Measurements from ENCODE around the gene PDXP.
A peak's percentile ranks its signal among the peaks of the same experiment; 100 is the strongest.

PDXP gene

DNA sequence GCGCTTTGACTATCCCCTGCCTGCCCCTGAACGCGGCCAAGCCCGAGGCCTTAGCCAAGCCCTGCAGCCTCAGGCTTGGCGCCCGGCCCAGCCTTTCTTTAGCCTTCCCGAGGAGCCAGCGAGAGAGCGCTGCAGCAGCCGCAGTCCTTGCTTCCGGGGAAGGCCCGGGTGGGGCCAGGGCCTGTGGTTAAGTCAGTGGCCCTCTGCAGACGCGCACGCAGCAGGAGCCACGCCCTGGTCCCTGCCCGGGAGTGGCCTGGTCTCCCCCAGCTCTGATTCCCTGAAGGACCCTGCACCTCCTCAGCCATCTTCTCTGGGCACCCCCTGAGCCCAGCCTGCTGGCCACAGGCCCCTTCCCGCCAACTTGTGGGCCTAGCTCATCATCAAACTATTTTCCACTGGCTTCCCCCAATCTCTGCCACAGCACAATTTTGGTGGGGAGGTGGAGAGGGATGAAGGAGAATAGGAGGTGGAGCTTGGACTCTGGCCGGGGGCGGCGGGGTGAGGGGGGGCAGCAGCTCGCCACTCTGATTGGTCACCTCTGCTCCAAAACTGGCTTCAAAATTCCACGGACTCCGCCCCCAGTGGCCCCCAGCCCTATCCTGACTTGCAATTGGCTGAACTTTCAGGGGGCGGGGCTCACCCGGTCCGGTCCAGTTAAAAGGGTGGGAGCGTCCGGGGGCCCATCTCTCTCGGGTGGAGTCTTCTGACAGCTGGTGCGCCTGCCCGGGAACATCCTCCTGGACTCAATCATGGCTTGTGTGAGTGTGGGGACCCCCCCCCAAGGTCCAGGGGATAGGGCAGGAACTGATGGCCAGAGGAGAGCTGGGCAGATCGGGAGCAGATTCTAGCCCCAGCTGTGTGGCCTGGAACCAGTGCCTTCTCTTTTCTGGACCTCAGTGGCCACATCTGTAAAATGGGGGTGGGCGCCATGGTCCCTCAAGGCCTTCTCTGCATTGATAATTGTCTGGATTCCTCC, 16.7 kb downstream of the PDXP start, which contains the start of gene LGALS1:
TSS of gene LGALS1 (plus strand) at position 686 of the 979 bp plus-strand sequence. CDS start at position 753, 67 bp downstream.
- peaks cover 31 to 40% of the 10 kb centered on the region in 2 donors for H3K4me1 Mint-ChIP-seq (ENCODE audit: low read depth in 2 of 2)

DNA sequence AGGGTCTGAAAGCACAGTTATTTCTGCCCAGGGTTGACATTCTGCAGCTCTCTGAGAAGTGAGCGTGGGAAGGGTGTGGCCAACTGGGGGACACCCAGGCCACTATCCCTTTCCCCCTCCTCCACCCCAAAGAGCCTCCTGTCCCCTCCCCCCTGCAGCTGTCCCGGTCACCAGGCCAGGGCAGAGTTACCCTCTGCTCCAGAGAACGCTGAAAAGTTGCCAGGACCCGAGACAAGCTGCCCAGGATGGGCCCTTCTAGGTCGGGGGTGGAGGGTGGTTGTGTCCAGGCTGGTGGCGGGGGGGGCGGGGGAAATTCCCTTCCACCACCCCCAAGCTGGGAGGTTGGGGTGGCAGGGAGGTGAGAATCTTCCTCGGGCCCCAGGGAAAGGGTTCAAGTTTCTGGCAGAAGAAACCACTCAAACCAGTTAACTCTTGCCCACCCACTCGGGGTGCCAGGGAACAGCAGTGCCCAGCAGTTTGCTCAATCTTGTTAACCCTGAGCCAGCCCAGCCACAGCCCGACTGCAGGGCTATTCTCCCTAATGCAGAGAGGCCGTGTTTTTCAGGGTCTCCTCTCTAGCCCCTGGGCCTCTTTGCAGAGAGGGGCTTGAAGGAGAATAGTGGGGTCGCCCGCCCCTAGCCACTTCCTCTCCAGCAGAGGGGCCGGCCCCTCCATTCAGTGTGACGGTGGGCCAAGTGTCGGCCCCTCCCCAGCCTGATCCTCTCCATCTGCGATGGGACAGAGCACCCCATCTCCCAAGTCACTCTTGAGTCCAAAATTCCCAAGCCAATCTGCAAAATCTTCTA, 17.6 kb downstream of the PDXP start:
- Mint-ChIP-seq H3K27me3 (no peaks in the 10 kb centered on the region), H3K27ac (peak overlapping the region; percentile 98), H3K4me1 (ENCODE audit: low read depth in 2 of 2) (peaks cover 32 to 38% of the 10 kb centered on the region in 2 donors), H3K36me3 (ENCODE audit: insufficient read depth) (peaks cover 36% of the 10 kb centered on the region), H3K9me3 (no peaks in the 10 kb centered on the region), H3K4me3 (peak overlapping the region; percentile 85 to 91)
- no peak for DNase-seq
- ATAC-seq (replicated peaks): no peak

More for the DNA sequence above, 16.7 kb downstream of the PDXP start, which contains the start of gene LGALS1:
- Mint-ChIP-seq H3K27me3 (no peaks in the 10 kb centered on the region), H3K9me3 (no peaks in the 10 kb centered on the region), H3K4me3 (peak within 1 kb of the TSS; percentile 85 to 91), H3K27ac (peak within 1 kb of the TSS; percentile 98), H3K36me3 (ENCODE audit: insufficient read depth) (peaks cover 36% of the 10 kb centered on the region)
- ATAC-seq (replicated peaks) (peak; percentile 38), DNase-seq (peak; percentile 43 to 46 (median 45))

DNA sequence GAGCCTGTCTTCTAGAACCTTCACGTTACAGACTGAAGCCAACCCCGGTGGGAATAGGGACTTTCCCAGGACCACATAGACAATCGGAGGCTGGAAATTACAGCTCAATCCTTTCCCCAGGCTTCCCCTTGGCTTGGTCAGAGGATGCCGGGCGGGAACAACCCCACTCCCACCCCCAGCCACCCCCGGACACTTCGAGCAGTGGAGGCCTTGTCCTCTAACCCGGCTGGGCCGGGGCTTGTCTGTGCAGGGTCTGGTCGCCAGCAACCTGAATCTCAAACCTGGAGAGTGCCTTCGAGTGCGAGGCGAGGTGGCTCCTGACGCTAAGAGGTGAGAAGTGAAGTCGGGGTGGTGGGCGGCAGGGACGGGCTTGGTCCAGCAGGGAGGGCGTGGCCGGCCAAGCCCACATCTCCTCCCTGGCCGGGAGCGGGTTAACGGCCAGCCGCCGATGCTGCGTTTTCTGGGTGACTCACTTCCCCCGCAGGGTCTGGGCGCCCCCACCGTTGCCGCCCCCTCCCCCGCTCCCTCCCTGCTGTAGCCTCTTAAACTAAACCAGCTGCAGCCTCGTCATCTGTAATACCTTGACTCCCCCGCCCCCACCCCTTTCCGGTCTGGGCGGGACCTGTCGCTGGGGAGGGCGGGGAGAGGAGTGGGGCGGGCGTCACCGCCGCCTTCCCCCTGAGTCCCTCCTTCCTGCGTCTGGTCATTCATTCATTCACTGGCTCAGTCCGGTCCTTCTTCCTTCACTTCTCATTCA, 18.4 kb downstream of the PDXP start:
- peaks cover 37% of the 10 kb centered on the region for H3K36me3 Mint-ChIP-seq (ENCODE audit: insufficient read depth)
- H3K4me1 Mint-ChIP-seq (ENCODE audit: low read depth in 2 of 2): peaks cover 38 to 44% of the 10 kb centered on the region in 2 donors
- H3K27me3 Mint-ChIP-seq: no peaks in the 10 kb centered on the region
- H3K27ac Mint-ChIP-seq: peak overlapping the region; percentile 98
- peak; percentile 88 to 93 (median 92) for DNase-seq
- H3K9me3 Mint-ChIP-seq: no peaks in the 10 kb centered on the region
- ATAC-seq (replicated peaks): peak; percentile 84
- peak overlapping the region; percentile 85 to 91 for H3K4me3 Mint-ChIP-seq

DNA sequence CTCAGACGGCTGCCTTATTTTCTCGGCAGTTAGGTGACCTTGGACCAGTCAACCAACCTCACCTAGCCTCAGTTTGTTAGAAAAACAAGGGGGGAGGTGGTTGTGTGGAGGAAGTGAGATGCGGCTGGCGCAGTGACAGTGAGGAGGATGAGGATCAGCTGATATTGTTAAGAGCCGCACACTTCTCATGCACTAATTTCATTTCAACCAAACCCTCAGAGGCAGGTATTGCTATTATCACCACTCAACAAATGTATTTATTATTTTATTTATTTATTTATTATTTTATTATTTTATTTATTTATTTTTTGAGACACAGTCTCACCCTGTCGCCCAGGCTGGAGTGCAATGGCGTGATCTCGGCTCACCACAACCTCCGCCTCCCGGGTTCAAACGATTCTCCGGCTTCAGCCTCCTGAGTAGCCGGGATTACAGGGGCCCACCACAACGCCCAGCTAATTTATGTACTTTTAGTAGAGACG, 19.0 kb downstream of the PDXP start:
- Mint-ChIP-seq H3K27me3 (no peaks in the 10 kb centered on the region), H3K4me3 (peak overlapping the region; percentile 85 to 91), H3K4me1 (ENCODE audit: low read depth in 2 of 2) (peaks cover 32 to 39% of the 10 kb centered on the region in 2 donors), H3K27ac (peak overlapping the region; percentile 98), H3K9me3 (no peaks in the 10 kb centered on the region), H3K36me3 (ENCODE audit: insufficient read depth) (peaks cover 37% of the 10 kb centered on the region)
- DNase-seq (no peak), ATAC-seq (replicated peaks) (peak; percentile 62)

DNA sequence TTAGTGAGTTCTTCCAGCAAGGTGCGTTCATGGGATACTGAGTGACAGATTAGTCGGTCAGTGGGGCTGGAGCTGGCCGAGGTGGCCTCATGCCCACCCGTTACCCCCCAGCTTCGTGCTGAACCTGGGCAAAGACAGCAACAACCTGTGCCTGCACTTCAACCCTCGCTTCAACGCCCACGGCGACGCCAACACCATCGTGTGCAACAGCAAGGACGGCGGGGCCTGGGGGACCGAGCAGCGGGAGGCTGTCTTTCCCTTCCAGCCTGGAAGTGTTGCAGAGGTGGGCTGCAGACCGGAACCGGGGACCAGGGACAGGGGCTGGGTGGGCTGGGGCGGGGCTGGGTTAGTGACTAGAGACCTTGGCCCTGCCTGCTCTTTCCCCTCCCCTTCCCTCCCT, 19.8 kb downstream of the PDXP start:
- H3K4me3 Mint-ChIP-seq: peak overlapping the region in 1 of 2 donors; percentile 85
- no peak for ATAC-seq (replicated peaks)

DNA sequence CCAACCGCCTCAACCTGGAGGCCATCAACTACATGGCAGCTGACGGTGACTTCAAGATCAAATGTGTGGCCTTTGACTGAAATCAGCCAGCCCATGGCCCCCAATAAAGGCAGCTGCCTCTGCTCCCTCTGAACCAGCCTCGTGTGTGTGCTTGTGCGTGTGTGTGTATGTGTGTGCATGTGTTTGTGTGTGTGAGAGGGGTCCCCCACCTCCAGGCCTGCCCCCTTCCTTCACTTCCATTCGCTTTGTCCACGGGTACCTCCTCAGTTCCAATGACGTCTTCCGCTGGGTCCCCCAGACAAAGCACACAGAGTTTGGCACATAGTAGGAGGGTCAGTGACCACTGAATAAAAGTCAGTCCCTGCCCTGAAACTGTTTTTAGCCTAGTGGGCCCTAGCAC, 21.1 kb downstream of the PDXP start:
- H3K27me3 Mint-ChIP-seq: no peaks in the 10 kb centered on the region
- DNase-seq (no peak), ATAC-seq (replicated peaks) (no peak)
- peak overlapping the region in 1 of 2 donors; percentile 35 for H3K27ac Mint-ChIP-seq
- peaks cover 22 to 29% of the 10 kb centered on the region in 2 donors for H3K4me1 Mint-ChIP-seq (ENCODE audit: low read depth in 2 of 2)
- H3K36me3 Mint-ChIP-seq (ENCODE audit: insufficient read depth): peaks cover 31% of the 10 kb centered on the region
- H3K9me3 Mint-ChIP-seq: no peaks in the 10 kb centered on the region
- H3K4me3 Mint-ChIP-seq: peak overlapping the region in 1 of 2 donors; percentile 17

More for the DNA sequence above, 19.8 kb downstream of the PDXP start:
- Mint-ChIP-seq H3K9me3 (no peaks in the 10 kb centered on the region), H3K27me3 (no peaks in the 10 kb centered on the region), H3K27ac (peak overlapping the region in 1 of 2 donors; percentile 98), H3K4me1 (ENCODE audit: low read depth in 2 of 2) (peaks cover 30 to 37% of the 10 kb centered on the region in 2 donors), H3K36me3 (ENCODE audit: insufficient read depth) (peaks cover 37% of the 10 kb centered on the region)
- no peak for DNase-seq

DNA sequence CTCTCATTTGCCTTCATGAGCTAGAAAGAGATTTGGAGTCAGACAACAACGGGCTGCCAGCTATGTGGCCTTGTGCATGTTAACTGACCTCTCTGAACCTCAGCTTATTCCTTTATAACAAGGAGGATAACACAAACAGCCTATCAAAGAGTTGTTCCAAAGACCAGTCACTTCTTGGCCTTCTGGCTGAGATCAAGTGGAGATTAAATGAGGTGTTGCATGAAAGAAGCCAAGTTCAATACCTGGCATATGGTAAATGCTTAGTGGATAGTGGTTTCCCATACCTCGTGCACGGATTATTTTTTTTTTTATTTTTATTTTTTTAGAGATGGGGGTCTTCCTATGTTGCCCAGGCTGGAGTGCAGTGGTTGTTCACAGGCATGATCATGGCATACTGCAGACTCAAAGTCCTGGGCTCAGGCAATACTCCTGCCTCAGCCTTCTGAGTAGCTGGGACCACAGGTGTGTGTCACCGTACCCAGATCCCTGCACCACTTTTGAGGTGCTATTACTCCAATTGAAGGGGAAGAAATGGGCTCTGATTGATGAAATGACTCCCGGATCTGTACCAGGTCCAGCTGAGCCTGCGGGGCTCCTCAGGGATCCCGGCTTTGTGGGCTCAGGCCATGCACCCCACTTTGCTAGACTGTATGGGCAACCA, 21.8 kb downstream of the PDXP start:
- no peak for ATAC-seq (replicated peaks)
- Mint-ChIP-seq H3K27me3 (no peaks in the 10 kb centered on the region), H3K4me3 (no peak overlapping the region), H3K4me1 (ENCODE audit: low read depth in 2 of 2) (peaks cover 18 to 29% of the 10 kb centered on the region in 2 donors), H3K36me3 (ENCODE audit: insufficient read depth) (peaks cover 29% of the 10 kb centered on the region), H3K9me3 (no peaks in the 10 kb centered on the region), H3K27ac (no peak overlapping the region)
- no peak for DNase-seq

DNA sequence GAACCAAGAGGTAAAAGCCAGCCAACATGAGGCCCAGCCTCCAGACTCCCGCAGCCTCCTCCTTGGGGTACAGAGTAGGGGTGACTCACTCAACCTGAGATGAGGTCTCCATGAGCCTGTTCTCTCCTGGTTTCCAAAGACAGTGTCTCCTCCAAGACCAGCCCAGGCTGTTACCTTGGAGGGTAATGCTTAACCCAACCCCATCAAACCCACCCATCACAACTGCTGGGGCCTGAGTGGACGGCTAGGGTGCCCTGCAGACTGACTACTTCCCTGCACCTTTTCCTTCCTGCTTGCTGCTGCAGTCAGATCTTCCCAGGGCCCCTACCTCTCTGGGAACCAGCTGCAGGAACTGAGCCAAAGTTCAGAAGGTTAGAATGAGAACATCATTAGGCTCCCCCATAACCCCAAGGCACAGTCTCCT, 22.5 kb downstream of the PDXP start:
- Mint-ChIP-seq H3K9me3 (no peaks in the 10 kb centered on the region), H3K4me1 (ENCODE audit: low read depth in 2 of 2) (peaks cover 21 to 23% of the 10 kb centered on the region in 2 donors), H3K36me3 (ENCODE audit: insufficient read depth) (peaks cover 29% of the 10 kb centered on the region), H3K27me3 (no peaks in the 10 kb centered on the region), H3K4me3 (no peak overlapping the region), H3K27ac (peak overlapping the region; percentile 59 to 73)
- DNase-seq (no peak), ATAC-seq (replicated peaks) (no peak)

DNA sequence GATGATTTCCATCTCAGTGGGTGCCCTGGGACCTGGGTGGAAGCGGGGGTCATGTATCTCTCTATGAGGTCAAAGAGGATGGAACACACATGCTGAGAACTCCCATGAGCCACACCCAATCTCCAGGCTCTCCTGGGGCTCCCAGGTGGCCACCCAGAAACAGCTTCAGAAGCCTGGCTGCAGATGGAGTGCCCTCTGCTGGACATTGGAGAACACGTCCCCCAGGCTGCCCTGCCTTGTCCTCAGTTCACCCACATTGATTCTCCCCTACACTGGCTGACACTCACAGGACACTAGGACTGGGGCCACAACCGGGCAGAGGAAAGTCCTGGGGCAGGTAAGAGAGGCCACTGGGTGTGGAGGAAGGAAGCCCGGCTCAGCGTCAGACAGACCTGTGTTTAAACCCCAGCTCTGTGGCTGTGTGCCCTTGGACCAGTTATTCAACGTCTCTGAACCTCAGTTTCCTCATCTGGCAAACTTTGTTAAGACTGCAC, 23.1 kb downstream of the PDXP start:
- Mint-ChIP-seq H3K36me3 (ENCODE audit: insufficient read depth) (peaks cover 31% of the 10 kb centered on the region), H3K9me3 (no peaks in the 10 kb centered on the region), H3K4me1 (ENCODE audit: low read depth in 2 of 2) (peaks cover 23 to 25% of the 10 kb centered on the region in 2 donors), H3K27me3 (no peaks in the 10 kb centered on the region), H3K4me3 (no peak overlapping the region), H3K27ac (peak overlapping the region; percentile 59 to 73)
- DNase-seq: peak; percentile 71 to 73 (median 72)
- ATAC-seq (replicated peaks): no peak

DNA sequence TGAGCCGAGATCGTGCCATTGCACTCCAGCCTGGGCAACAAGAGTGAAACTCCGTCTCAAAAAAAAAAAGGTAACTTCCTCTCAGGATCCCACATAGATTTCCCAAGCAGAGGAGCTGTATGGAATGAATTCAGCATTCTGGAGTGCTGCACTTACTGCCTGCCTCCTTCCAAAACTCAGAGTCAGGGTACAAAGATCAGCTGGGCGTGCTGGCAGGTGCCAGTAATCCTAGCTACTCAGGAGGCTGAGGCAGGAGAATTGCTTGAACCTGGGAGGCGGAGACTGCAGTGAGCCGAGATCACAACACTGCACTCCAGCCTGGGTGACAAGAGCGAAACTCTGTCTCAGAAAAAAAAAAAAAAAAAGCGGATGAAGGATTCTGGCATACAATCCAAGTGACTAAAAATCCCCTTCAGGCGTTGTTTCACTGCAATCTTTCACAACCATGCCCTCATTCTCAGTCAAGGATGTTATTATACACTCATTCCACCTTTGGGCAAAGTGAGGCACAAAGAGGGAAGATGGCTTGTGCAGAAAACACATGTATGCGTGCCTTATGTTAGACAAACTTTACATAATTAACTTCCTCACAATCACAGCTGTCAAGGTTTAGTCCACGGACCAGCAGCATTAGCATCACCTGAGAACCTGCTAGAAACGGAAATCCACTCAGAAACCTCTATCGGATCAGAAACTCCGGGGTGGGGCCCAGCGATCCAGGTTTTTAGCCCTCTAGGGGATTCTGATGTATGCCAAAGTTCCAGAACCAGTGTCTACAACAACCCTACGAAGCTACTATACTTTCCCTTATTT, 26.5 kb downstream of the PDXP start:
- Mint-ChIP-seq H3K4me3 (peak overlapping the region; percentile 96 to 97), H3K27me3 (no peaks in the 10 kb centered on the region)

More for the DNA sequence above, 26.5 kb downstream of the PDXP start:
- DNase-seq (no peak), ATAC-seq (replicated peaks) (no peak)
- peak overlapping the region in 1 of 2 donors; percentile 97 for H3K27ac Mint-ChIP-seq
- peaks cover 23% of the 10 kb centered on the region for H3K36me3 Mint-ChIP-seq (ENCODE audit: insufficient read depth)
- peaks cover 28 to 29% of the 10 kb centered on the region in 2 donors for H3K4me1 Mint-ChIP-seq (ENCODE audit: low read depth in 2 of 2)
- H3K9me3 Mint-ChIP-seq: no peaks in the 10 kb centered on the region

Data from effector memory CD8-positive, alpha-beta T cell (primary cell).